Gastroesophageal sphincter (tissue), 4 donors: ENCODE results near the gene SMG1. TPM values are rescaled to one million over a fixed set of nuclear protein-coding genes. Genes with fewer than 3 reads are reported as not detected.
"Not testable (repeated sequence)": the region's sequence is repeated elsewhere in the genome, so short reads cannot be mapped to it uniquely, and the experiment has no call there.

ENCODE experiments used
- ATAC-seq: fragments of 150-250 bp; one replicate; pipeline ENCODE4 v1.9.1; 2016; ENCODE audit warnings: mild to moderate bottlenecking, moderate library complexity
- H3K27ac ChIP-seq, 4 donors: fragments of 200-600 bp; sonication (generic) in 3 of 4; 1 replicate in 3 of 4; 2 replicates in 1 of 4; pipeline ENCODE4 v1.5.1; 2016 to 2019
- H3K27me3 ChIP-seq: fragments of 200-600 bp; sonication (generic); one replicate; pipeline ENCODE4 v1.5.1; 2019
- H3K36me3 ChIP-seq, 2 donors: fragments of 200-600 bp; sonication (generic); one replicate each; pipeline ENCODE4 v1.5.1; 2019; ENCODE audit warnings: control low read depth in 1 of 2
- H3K4me1 ChIP-seq, 3 donors: fragments of 200-600 bp; sonication (generic); 1 replicate in 2 of 3; 2 replicates in 1 of 3; pipeline ENCODE4 v1.5.1; 2016 to 2019; ENCODE audit warnings: control low read depth in 2 of 3
- H3K4me3 ChIP-seq, 2 donors: fragments of 200-600 bp; sonication (generic); one replicate each; pipeline ENCODE4 v1.5.1; 2019; ENCODE audit warnings: mild to moderate bottlenecking in 1 of 2, moderate library complexity in 1 of 2
- H3K9me3 ChIP-seq, 3 donors: fragments of 200-600 bp; sonication (generic); one replicate each; pipeline ENCODE4 v1.5.1; 2017 to 2019; ENCODE audit warnings: control low read depth in 2 of 3
- CTCF ChIP-seq, 4 experiments: fragments of 200-600 bp in 2 of 4; fragments of 450-650 bp in 2 of 4; sonication (generic) in 1 of 4; IDR thresholded peaks; one replicate each; pipeline ENCODE4 v1.5.1; 2017 to 2019; ENCODE audit warnings: antibody characterized with exemption in 4 of 4, mild to moderate bottlenecking in 2 of 4, moderate library complexity in 2 of 4
- WGBS, 2 donors: methylation state at CpG; one replicate each; pipeline ENCODE4 v1.1.5; 2018; ENCODE audit warnings: low coverage in 1 of 2; 5-methylcytosine and 5-hydroxymethylcytosine counted together
- total RNA-seq, 4 donors: library from RNA; depleted of rRNA; stranded (reverse); fragments of >200 nt; gene quantifications; one replicate each; pipeline ENCODE4 v1.1.0, GENCODE V29; 2016

The SMG1 gene
- total RNA-seq, 4 donors from 2014 or later, result 49.0 to 106 (median 91.7) TPM

- not testable (repeated sequence) for H3K27me3 ChIP-seq, H3K9me3 ChIP-seq, H3K27ac ChIP-seq, H3K36me3 ChIP-seq, H3K4me3 ChIP-seq, ATAC-seq
- WGBS, 2 donors, result 81% methylated on average over 10 of the region's 12 CpGs; no CpG with 5 or more reads in 1 of the 2 donors
- peaks cover 0 to 14% (median 3%) of the 10 kb centered on the region in 3 donors for H3K4me1 ChIP-seq
Observed at GRCh38 chr16:18908716-18909115, 17.5 kb downstream of the SMG1 start.

- not testable (repeated sequence) for H3K27ac ChIP-seq, H3K4me3 ChIP-seq, H3K9me3 ChIP-seq, H3K27me3 ChIP-seq, H3K36me3 ChIP-seq, ATAC-seq
- 92 to 100% methylated on average over 2 to 7 of the region's 7 CpGs for WGBS, 2 donors
- H3K4me1 ChIP-seq, result peaks cover 0 to 36% (median 3%) of the 10 kb centered on the region in 3 donors
Observed at GRCh38 chr16:18902778-18903177, 23.4 kb downstream of the SMG1 start.

GRCh38 chr16:18902044-18902443 lies 24.2 kb downstream of the SMG1 start:
- not testable (repeated sequence) for H3K4me3 ChIP-seq, H3K36me3 ChIP-seq, H3K27ac ChIP-seq, H3K27me3 ChIP-seq, ATAC-seq, H3K9me3 ChIP-seq
- 96 to 100% methylated on average over 3 of the region's 3 CpGs for WGBS, 2 donors
- peaks cover 0 to 43% (median 3%) of the 10 kb centered on the region in 3 donors for H3K4me1 ChIP-seq

- not testable (repeated sequence) for ATAC-seq, H3K27me3 ChIP-seq
- 86% methylated on average over 1 of the region's 1 CpG for WGBS, 2 donors
Observed at GRCh38 chr16:18901194-18901593, 25.0 kb downstream of the SMG1 start.

GRCh38 chr16:18884456-18884855 lies 41.8 kb downstream of the SMG1 start:
- not testable (repeated sequence) for H3K27me3 ChIP-seq, H3K27ac ChIP-seq, H3K9me3 ChIP-seq, H3K4me1 ChIP-seq, ATAC-seq, H3K4me3 ChIP-seq
- 53 to 61% methylated on average over 2 of the region's 2 CpGs for WGBS, 2 donors
- peaks cover 0 to 73% of the 10 kb centered on the region in 2 donors for H3K36me3 ChIP-seq

More at GRCh38 chr16:18901194-18901593, 25.0 kb downstream of the SMG1 start:
- H3K4me1 ChIP-seq, result peaks cover 0 to 45% (median 3%) of the 10 kb centered on the region in 3 donors
- not testable (repeated sequence) for H3K4me3 ChIP-seq, H3K27ac ChIP-seq, H3K9me3 ChIP-seq, H3K36me3 ChIP-seq

GRCh38 chr16:18877734-18878133 lies 48.5 kb downstream of the SMG1 start:
- H3K4me1 ChIP-seq, ATAC-seq, H3K27me3 ChIP-seq, H3K4me3 ChIP-seq, H3K27ac ChIP-seq, H3K9me3 ChIP-seq: not testable (repeated sequence)
- WGBS, 2 donors, result 80 to 93% methylated on average over 3 to 4 of the region's 4 CpGs
- peaks cover 0 to 82% of the 10 kb centered on the region in 2 donors for H3K36me3 ChIP-seq

GRCh38 chr16:18877259-18877658 lies 48.9 kb downstream of the SMG1 start:
- not testable (repeated sequence) for H3K27ac ChIP-seq, H3K27me3 ChIP-seq, H3K9me3 ChIP-seq, H3K4me1 ChIP-seq, ATAC-seq, H3K4me3 ChIP-seq
- H3K36me3 ChIP-seq, result peaks cover 0 to 83% of the 10 kb centered on the region in 2 donors
- 80 to 90% methylated on average over 3 to 4 of the region's 4 CpGs for WGBS, 2 donors

GRCh38 chr16:18876301-18876700 lies 49.9 kb downstream of the SMG1 start:
- not testable (repeated sequence) for H3K4me3 ChIP-seq, ATAC-seq, H3K27ac ChIP-seq, H3K4me1 ChIP-seq, H3K27me3 ChIP-seq, H3K9me3 ChIP-seq
- H3K36me3 ChIP-seq, result peaks cover 0 to 83% of the 10 kb centered on the region in 2 donors
- 89 to 95% methylated on average over 5 of the region's 5 CpGs for WGBS, 2 donors

GRCh38 chr16:18869043-18869771 lies 57.0 kb downstream of the SMG1 start:
- H3K27ac ChIP-seq, H3K27me3 ChIP-seq, ATAC-seq, H3K4me3 ChIP-seq, H3K4me1 ChIP-seq, H3K9me3 ChIP-seq: not testable (repeated sequence)
- H3K36me3 ChIP-seq, result peaks cover 0 to 88% of the 10 kb centered on the region in 2 donors
- WGBS, 2 donors, result 50% methylated on average over 2 of the region's 2 CpGs; no CpG with 5 or more reads in 1 of the 2 donors

- peak in 1 of 4 experiments; percentile 9 for TF ChIP-seq CTCF (IDR thresholded peaks at IDR 0.05)
- not testable (repeated sequence) for H3K4me1 ChIP-seq, H3K9me3 ChIP-seq, ATAC-seq, H3K4me3 ChIP-seq, H3K27me3 ChIP-seq, H3K27ac ChIP-seq
- 47 to 54% methylated on average over 2 of the region's 2 CpGs for WGBS, 2 donors
- peaks cover 0 to 83% of the 10 kb centered on the region in 2 donors for H3K36me3 ChIP-seq
Observed at GRCh38 chr16:18866277-18866823, 59.9 kb downstream of the SMG1 start.

GRCh38 chr16:18862891-18863290 lies 63.3 kb downstream of the SMG1 start:
- H3K4me1 ChIP-seq, H3K27me3 ChIP-seq, H3K4me3 ChIP-seq, H3K9me3 ChIP-seq, ATAC-seq, H3K27ac ChIP-seq: not testable (repeated sequence)
- peaks cover 0 to 69% of the 10 kb centered on the region in 2 donors for H3K36me3 ChIP-seq
